Heart left ventricle (tissue), 16 donors: Measurements from ENCODE around the gene UBE3B. TPM values are rescaled to one million over a fixed set of nuclear protein-coding genes. Genes with fewer than 3 reads are reported as not detected.

Experiments used
- ATAC-seq, 4 donors: fragments of 200-7000 bp; cut with Tn5 transposase; one replicate each; pipeline ENCODE4 v1.9.1; 2020 to 2022; ENCODE audit warnings: moderate library complexity in 4 of 4, mild to moderate bottlenecking in 3 of 4, moderate number of reproducible peaks in 1 of 4
- DNase-seq, 5 donors: peaks; one replicate each; pipeline ENCODE4 v3.0.0-alpha.2; 2020
- H3K27ac ChIP-seq, 12 donors: fragments of 200-600 bp; sonication (generic) in 4 of 12; one replicate each; pipeline versions ENCODE4 v1.5.0 to v1.8.0; 2016 to 2022; ENCODE audit warnings: mild to moderate bottlenecking in 2 of 12
- H3K27me3 ChIP-seq, 9 donors: fragments of 200-600 bp; sonication (generic) in 2 of 9; one replicate each; pipeline versions ENCODE4 v1.5.1 to v1.8.0; 2016 to 2022; ENCODE audit warnings: mild to moderate bottlenecking in 3 of 9
- H3K36me3 ChIP-seq, 9 donors: fragments of 200-600 bp; sonication (generic) in 2 of 9; one replicate each; pipeline versions ENCODE4 v1.5.0 to v1.8.0; 2018 to 2022; ENCODE audit warnings: mild to moderate bottlenecking in 2 of 9
- H3K4me1 ChIP-seq, 12 donors: fragments of 200-600 bp; sonication (generic) in 4 of 12; one replicate each; pipeline versions ENCODE4 v1.5.0 to v1.8.0; 2016 to 2022; ENCODE audit warnings: mild to moderate bottlenecking in 3 of 12
- H3K4me3 ChIP-seq, 12 donors: fragments of 200-600 bp; sonication (generic) in 4 of 12; one replicate each; pipeline versions ENCODE4 v1.5.0 to v1.8.0; 2017 to 2022; ENCODE audit warnings: mild to moderate bottlenecking in 9 of 12, moderate library complexity in 4 of 12
- H3K9me3 ChIP-seq, 12 donors: fragments of 200-600 bp; sonication (generic) in 4 of 12; one replicate each; pipeline versions ENCODE4 v1.5.0 to v1.8.0; 2016 to 2022; ENCODE audit warnings: mild to moderate bottlenecking in 1 of 12
- CTCF ChIP-seq, 12 donors: fragments of 200-600 bp; sonication (generic) in 4 of 12; IDR thresholded peaks; one replicate each; pipeline versions ENCODE4 v1.5.0 to v1.8.0; 2018 to 2022; ENCODE audit warnings: antibody characterized with exemption in 12 of 12, mild to moderate bottlenecking in 5 of 12
- POLR2A ChIP-seq, 2 donors: fragments of 450-650 bp; IDR thresholded peaks; one replicate each; pipeline ENCODE4 v1.6.1; 2017; ENCODE audit warnings: antibody characterized with exemption in 2 of 2, mild to moderate bottlenecking in 2 of 2, moderate library complexity in 2 of 2
- WGBS, 4 donors: extraction: QIAGEN DNeasy Blood & Tissue Kit in 2 of 4; methylation state at CpG; one replicate each; pipeline versions ENCODE4 v1.1.5 to v1.1.7; 2013 to 2018; 5-methylcytosine and 5-hydroxymethylcytosine counted together
- intact Hi-C, 10 donors: fragments of 100-400 bp; cut with DNase I; formaldehyde crosslinking; loops; one replicate each; pipeline versions ENCODE4 v1.11.1 to v1.14.2; 2022
- polyA plus RNA-seq, 2 donors: library from polyadenylated mRNA; stranded (reverse); fragments of 200-250 nt; gene quantifications; one replicate each; pipeline ENCODE4 v1.2.3, GENCODE V29; 2013
- total RNA-seq, 9 donors: library from RNA; depleted of rRNA in 2 of 9; stranded (reverse); fragments of >200 nt in 2 of 9; fragmentation: NEBNext Ultra II Directional in 3 of 9; extraction: Animal tissue kit (Norgen Biotek cat#: 25700) in 3 of 9; gene quantifications; one replicate each; pipeline versions ENCODE4 v1.1.0 to v1.2.4, GENCODE V29; 2016 to 2023
- donor health status: ischemic (EF 13 %, LVEDD 7.1; RV severe dilation, severe dysfunction).
- donor health status: healthy with polysubstance abuse.
- donor health status: DM: no; HTN: yes; CAD: no.
- donor health status: DM: no; HTN: no; CAD: no.
- donor health status: ischemic (EF 25% LVEDD 6.9; RV normal size, moderate dysfunction).
- donor health status: ischemic (EF 25% LVEDD 5.7; RV mildly dilated, moderate dysfunction).
- donor health status: healthy.
- donor health status: DM: yes; HTN: yes; CAD: no.
- donor health status: ischemic (EF 35%, LVEDD 5.7; RV mildly dilated, moderate dysfunction).
- donor health status: nonischemic (EF 11% LVEDD 7.7; RV severe dilation, severe dysfunction).
- donor health status: DM: yes; HTN: yes; CAD: no.
- donor health status: PGD.
- donor health status: ischemic (EF 29% LVEDD 5.4; RV normal size, mild dysfunction).
- donor health status: nonischemic (EF 23%, LVEDD 6.1; RV moderate dilation, normal function).

The UBE3B gene
- total and polyA plus RNA-seq, 11 donors, result 19.1 to 82.7 (median 50.6) TPM

GRCh38 chr12:109583733-109584132 is 106.3 kb downstream of the UBE3B start:
- Histone ChIP-seq H3K36me3 (peaks cover 0 to 76% (median 60%) of the 10 kb centered on the region in 9 donors), H3K4me1 (no peaks in the 10 kb centered on the region), H3K4me3 (no peak overlapping the region), H3K27me3 (no peaks in the 10 kb centered on the region), H3K9me3 (no peaks in the 10 kb centered on the region), H3K27ac (no peak overlapping the region)
- no peak for ATAC-seq
- intact Hi-C loops, result no loop called here
- 93 to 97% (median 95%) methylated on average over 2 of the region's 2 CpGs for WGBS, 4 donors
- DNase-seq, result no peak
- no peak for TF ChIP-seq CTCF (IDR thresholded peaks at IDR 0.05)
- no peak for TF ChIP-seq POLR2A (IDR thresholded peaks at IDR 0.05)

Other genes starting within 250 kb of the UBE3B start
- not detected for gene FOXN4, start 168.3 kb upstream of the UBE3B start, total RNA-seq
- gene FOXN4, start 168.3 kb upstream of the UBE3B start, polyA plus RNA-seq, result not detected
- under 1 TPM in 6 of 9 donors, not detected in 3; 0.12 to 1.00 (median 0.22) TPM for gene MYO1H, start 129.7 kb upstream of the UBE3B start, total RNA-seq
- gene MYO1H, start 129.7 kb upstream of the UBE3B start, polyA plus RNA-seq, result under 1 TPM; 0.04 to 0.28 TPM
- gene KCTD10, start 334 bp upstream of the UBE3B start, total RNA-seq, result 10 to 100 TPM; 20.8 to 52.3 (median 37.1) TPM
- gene KCTD10, start 334 bp upstream of the UBE3B start, polyA plus RNA-seq, result 10 to 100 TPM in 1 of 2 donors, 1 to 10 TPM in 1; 9.5 to 47.6 TPM
- gene MMAB, start 95.9 kb downstream of the UBE3B start, total RNA-seq, result 10 to 100 TPM; 29.5 to 43.3 (median 34.4) TPM
- gene MMAB, start 95.9 kb downstream of the UBE3B start, polyA plus RNA-seq, result 10 to 100 TPM; 38.1 to 43.4 TPM
- 10 to 100 TPM in 5 of 9 donors, 1 to 10 TPM in 4; 7.9 to 14.9 (median 10.1) TPM for gene MVK, start 96.2 kb downstream of the UBE3B start, total RNA-seq
- gene MVK, start 96.2 kb downstream of the UBE3B start, polyA plus RNA-seq, result 10 to 100 TPM; 13.4 to 13.9 TPM
- 10 to 100 TPM in 6 of 9 donors, 1 to 10 TPM in 3; 3.5 to 45.8 (median 11.2) TPM for gene FAM222A, start 236.2 kb downstream of the UBE3B start, total RNA-seq
- gene FAM222A, start 236.2 kb downstream of the UBE3B start, polyA plus RNA-seq, result 1 to 10 TPM; 4.1 to 9.4 TPM